H9 (cell line): ENCODE measurements around the gene TEX19. TPM values are rescaled to one million over a fixed set of nuclear protein-coding genes. Genes with fewer than 3 reads are reported as not detected.

ENCODE experiments used
- DNase-seq: peaks from one replicate; pipeline ENCODE4 v3.0.0-alpha.2; 2017
- H2AFZ ChIP-seq: one replicate; pipeline ENCODE4 v1.6.1; 2013; ENCODE audit warnings: mild to moderate bottlenecking, low read length, control low read depth, moderate library complexity
- H2AK5ac ChIP-seq: 2 replicates; pipeline ENCODE4 v1.6.1; 2013; ENCODE audit warnings: low read length, control low read depth, mixed read lengths; ENCODE audit not compliant: insufficient read length
- H2BK120ac ChIP-seq: one replicate; pipeline ENCODE4 v1.6.1; 2013; ENCODE audit warnings: low read depth, mild to moderate bottlenecking, low read length, control low read depth, inconsistent platforms; ENCODE audit not compliant: poor library complexity, severe bottlenecking
- H2BK12ac ChIP-seq: 2 replicates; pipeline ENCODE4 v1.6.1; 2013; ENCODE audit warnings: low read length, control low read depth, mixed read lengths, low read depth; ENCODE audit not compliant: insufficient read length
- H2BK15ac ChIP-seq: 2 replicates; pipeline ENCODE4 v1.6.1; 2013; ENCODE audit warnings: low read depth, low read length, control low read depth
- H2BK20ac ChIP-seq: one replicate; pipeline ENCODE4 v1.6.1; 2013; ENCODE audit warnings: low read depth, mild to moderate bottlenecking, low read length, control low read depth, inconsistent platforms; ENCODE audit not compliant: poor library complexity, severe bottlenecking
- H2BK5ac ChIP-seq: 2 replicates; pipeline ENCODE4 v1.6.1; 2013; ENCODE audit warnings: low read length, control low read depth, mixed read lengths; ENCODE audit not compliant: insufficient read length
- H3K14ac ChIP-seq: 2 replicates; pipeline ENCODE4 v1.6.1; 2013; ENCODE audit warnings: low read length, control low read depth; ENCODE audit not compliant: insufficient read depth
- H3K18ac ChIP-seq: 2 replicates; pipeline ENCODE4 v1.6.1; 2013; ENCODE audit warnings: low read depth, mild to moderate bottlenecking, mixed read lengths, low read length, control low read depth; ENCODE audit not compliant: insufficient read length
- H3K23ac ChIP-seq: 2 replicates; pipeline ENCODE4 v1.6.1; 2013; ENCODE audit warnings: low read length, control low read depth, mixed read lengths, low read depth; ENCODE audit not compliant: insufficient read length
- H3K23me2 ChIP-seq: 2 replicates; pipeline ENCODE4 v1.6.1; 2013; ENCODE audit warnings: low read depth, mild to moderate bottlenecking, mixed read lengths, low read length, control low read depth; ENCODE audit not compliant: insufficient read length, poor library complexity, severe bottlenecking
- H3K27ac ChIP-seq: 2 replicates; pipeline ENCODE4 v1.5.1; 2013; ENCODE audit warnings: low read length, control low read depth, mixed read lengths, low read depth; ENCODE audit not compliant: insufficient read length
- H3K27me3 ChIP-seq: 2 replicates; pipeline ENCODE4 v1.6.1; 2013; ENCODE audit warnings: low read length, control low read depth, inconsistent platforms; ENCODE audit not compliant: insufficient read depth
- H3K4ac ChIP-seq: 2 replicates; pipeline ENCODE4 v1.6.1; 2013; ENCODE audit warnings: low read depth, mild to moderate bottlenecking, control low read depth, inconsistent platforms, low read length, moderate library complexity
- H3K4me1 ChIP-seq: 2 replicates; pipeline ENCODE4 v1.6.1; 2013; ENCODE audit warnings: low read length, control low read depth, inconsistent platforms; ENCODE audit not compliant: insufficient read depth
- H3K4me2 ChIP-seq: 2 replicates; pipeline ENCODE4 v1.6.1; 2013; ENCODE audit warnings: low read length, control low read depth, mixed read lengths; ENCODE audit not compliant: insufficient read length, insufficient read depth
- H3K56ac ChIP-seq: 2 replicates; pipeline ENCODE4 v1.6.1; 2013; ENCODE audit warnings: low read depth, mild to moderate bottlenecking, mixed read lengths, low read length, control low read depth; ENCODE audit not compliant: insufficient read length
- H3K79me1 ChIP-seq: 2 replicates; pipeline ENCODE4 v1.6.1; 2013; ENCODE audit warnings: low read depth, mild to moderate bottlenecking, moderate library complexity, low read length, control low read depth, inconsistent platforms; ENCODE audit not compliant: insufficient read depth, poor library complexity, severe bottlenecking
- H3K79me2 ChIP-seq: 2 replicates; pipeline ENCODE4 v1.6.1; 2013; ENCODE audit warnings: low read length, control low read depth, inconsistent platforms; ENCODE audit not compliant: insufficient read depth
- H3K9ac ChIP-seq: 2 replicates; pipeline ENCODE4 v1.6.1; 2013; ENCODE audit warnings: low read length, control low read depth, mixed read lengths; ENCODE audit not compliant: insufficient read length; ENCODE audit errors: extremely low read depth
- H3K9me3 ChIP-seq: one replicate; pipeline ENCODE4 v1.6.1; 2013; ENCODE audit warnings: low read depth, low read length, inconsistent platforms; ENCODE audit not compliant: control insufficient read depth
- H3T11ph ChIP-seq: one replicate; pipeline ENCODE4 v1.6.1; 2013; ENCODE audit warnings: mild to moderate bottlenecking, low read length, control low read depth, inconsistent platforms
- H4K20me1 ChIP-seq: one replicate; pipeline ENCODE4 v1.6.1; 2013; ENCODE audit not compliant: control insufficient read depth, insufficient read length, insufficient read depth
- H4K5ac ChIP-seq: 2 replicates; pipeline ENCODE4 v1.6.1; 2013; ENCODE audit warnings: low read depth, mild to moderate bottlenecking, mixed read lengths, low read length, control low read depth; ENCODE audit not compliant: insufficient read length
- H4K8ac ChIP-seq: replicated peaks from 2 replicates; pipeline ENCODE4 v1.6.1; 2013; ENCODE audit warnings: low read length, control low read depth, mixed read lengths, low read depth; ENCODE audit not compliant: insufficient read length
- H4K91ac ChIP-seq: 2 replicates; pipeline ENCODE4 v1.6.1; 2013; ENCODE audit warnings: low read depth, mild to moderate bottlenecking, moderate library complexity, mixed read lengths, low read length, control low read depth; ENCODE audit not compliant: insufficient read length
- H3K27ac Mint-ChIP-seq, 3 experiments: 2 replicates in 2 of 3; 3 replicates in 1 of 3; pipeline ENCODE4 v1.8.0; 2020 to 2021; ENCODE audit warnings: mixed read lengths in 3 of 3, mild to moderate bottlenecking in 1 of 3, moderate library complexity in 1 of 3
- H3K27me3 Mint-ChIP-seq: 2 replicates; pipeline ENCODE4 v1.8.0; 2021; ENCODE audit warnings: low read depth, mild to moderate bottlenecking, moderate library complexity, mixed read lengths
- H3K36me3 Mint-ChIP-seq, 3 experiments: 2 replicates in 2 of 3; 3 replicates in 1 of 3; pipeline ENCODE4 v1.8.0; 2020 to 2021; ENCODE audit warnings: low read depth in 3 of 3, mixed read lengths in 3 of 3; ENCODE audit not compliant: insufficient read depth in 1 of 3
- H3K4me1 Mint-ChIP-seq, 2 experiments: 2 replicates each; pipeline ENCODE4 v1.8.0; 2020; ENCODE audit warnings: mixed read lengths in 2 of 2
- H3K4me3 Mint-ChIP-seq, 2 experiments: 2 replicates in 1 of 2; 3 replicates in 1 of 2; pipeline ENCODE4 v1.8.0; 2020 to 2021; ENCODE audit warnings: mild to moderate bottlenecking in 2 of 2, mixed read lengths in 2 of 2, moderate library complexity in 1 of 2
- H3K9me3 Mint-ChIP-seq, 2 experiments: 2 replicates in 1 of 2; 3 replicates in 1 of 2; pipeline ENCODE4 v1.8.0; 2020; ENCODE audit warnings: mild to moderate bottlenecking in 2 of 2, mixed read lengths in 2 of 2, moderate library complexity in 1 of 2
- WGBS: extraction: QIAGEN DNeasy Blood & Tissue Kit; methylation state at CpG from one replicate; pipeline ENCODE4 v1.1.7; 2013; ENCODE audit warnings: missing lambda C conversion rate, low lambda C conversion rate, mixed read lengths; ENCODE audit not compliant: insufficient read length; ENCODE audit errors: extremely low coverage; 5-methylcytosine and 5-hydroxymethylcytosine counted together
- total RNA-seq: library from RNA; stranded (reverse); gene quantifications from 2 replicates; pipeline ENCODE4 v1.2.1, GENCODE V29; 2021
- TF ChIP-seq, protein P1 (sequence below): fragments of 200-600 bp; sonication (generic); conservative IDR thresholded peaks from 3 replicates; pipeline ENCODE4 v1.8.0; 2021; ENCODE audit warnings: antibody characterized with exemption, mild to moderate bottlenecking

TEX19 gene
- total RNA-seq, 1 experiment from 2014 or later = 1.4 TPM

DNA sequence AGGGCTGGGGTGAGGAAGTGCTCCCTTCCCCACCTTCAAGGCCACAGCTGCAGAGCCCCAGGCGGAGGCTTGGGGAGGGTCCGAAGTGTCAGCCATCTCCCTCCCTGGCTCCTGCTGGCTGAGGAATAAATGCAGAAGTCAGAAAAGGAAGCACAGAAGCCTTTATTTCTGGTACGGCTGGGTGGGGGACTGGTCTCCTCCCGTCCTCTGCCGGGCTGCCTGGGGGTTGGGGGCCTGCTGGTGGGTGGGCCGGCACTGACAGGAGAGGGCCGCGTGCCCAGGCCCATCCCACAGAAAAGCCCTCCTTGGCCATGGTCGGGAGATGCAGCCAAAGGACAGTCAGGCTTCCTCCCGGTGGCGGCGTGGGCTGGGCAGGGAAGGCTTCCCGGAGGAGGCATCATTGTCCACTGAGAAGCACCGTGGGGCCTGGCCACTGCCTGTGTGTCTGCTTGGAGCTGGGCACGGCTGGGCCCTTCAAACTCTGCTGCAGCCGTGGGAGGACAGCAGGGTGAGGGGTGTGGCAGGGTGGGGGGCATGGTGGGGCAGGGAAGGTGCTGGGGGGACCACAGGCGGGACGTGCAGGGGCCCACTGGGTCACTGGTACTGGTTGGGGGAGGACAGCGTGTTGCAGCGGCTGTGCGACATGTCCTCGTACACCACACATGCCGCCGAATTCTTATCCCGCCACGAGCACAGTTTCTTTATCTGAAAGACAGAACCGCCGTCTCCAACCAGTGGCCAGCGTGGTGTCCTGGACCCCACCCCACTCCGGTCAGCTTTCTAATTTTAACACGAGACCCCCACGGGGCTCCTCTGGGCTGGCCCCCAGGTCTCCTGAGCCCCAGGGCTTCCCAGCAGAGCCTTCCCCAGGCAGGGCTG is 44.1 kb upstream of the TEX19 start:
- H3K4ac ChIP-seq = no peak overlapping the region
- no peak overlapping the region for H2AK5ac ChIP-seq
- no peak overlapping the region for H2BK120ac ChIP-seq
- H2BK5ac ChIP-seq = no peak overlapping the region
- no peak overlapping the region for H3T11ph ChIP-seq
- H3K14ac ChIP-seq = no peak overlapping the region
- H3K36me3 Mint-ChIP-seq = no peaks in the 10 kb centered on the region
- no peak overlapping the region for H4K8ac ChIP-seq
- H3K23me2 ChIP-seq = peaks cover 6% of the 10 kb centered on the region
- no peak overlapping the region for H2AFZ ChIP-seq
- no peaks in the 10 kb centered on the region for H3K9me3 Mint-ChIP-seq
- peaks cover 23% of the 10 kb centered on the region for H3K27me3 Mint-ChIP-seq
- no peak overlapping the region for H2BK12ac ChIP-seq
- no peak overlapping the region for H3K18ac ChIP-seq
- no peak overlapping the region for H3K9ac ChIP-seq
- no peak overlapping the region for H2BK15ac ChIP-seq
- WGBS = no CpG with 5 or more reads among the region's 32 CpGs
- H2BK20ac ChIP-seq = no peak overlapping the region
- H3K4me1 ChIP-seq = no peaks in the 10 kb centered on the region
- H3K79me2 ChIP-seq = no peaks in the 10 kb centered on the region
- TF ChIP-seq, protein P1, sequence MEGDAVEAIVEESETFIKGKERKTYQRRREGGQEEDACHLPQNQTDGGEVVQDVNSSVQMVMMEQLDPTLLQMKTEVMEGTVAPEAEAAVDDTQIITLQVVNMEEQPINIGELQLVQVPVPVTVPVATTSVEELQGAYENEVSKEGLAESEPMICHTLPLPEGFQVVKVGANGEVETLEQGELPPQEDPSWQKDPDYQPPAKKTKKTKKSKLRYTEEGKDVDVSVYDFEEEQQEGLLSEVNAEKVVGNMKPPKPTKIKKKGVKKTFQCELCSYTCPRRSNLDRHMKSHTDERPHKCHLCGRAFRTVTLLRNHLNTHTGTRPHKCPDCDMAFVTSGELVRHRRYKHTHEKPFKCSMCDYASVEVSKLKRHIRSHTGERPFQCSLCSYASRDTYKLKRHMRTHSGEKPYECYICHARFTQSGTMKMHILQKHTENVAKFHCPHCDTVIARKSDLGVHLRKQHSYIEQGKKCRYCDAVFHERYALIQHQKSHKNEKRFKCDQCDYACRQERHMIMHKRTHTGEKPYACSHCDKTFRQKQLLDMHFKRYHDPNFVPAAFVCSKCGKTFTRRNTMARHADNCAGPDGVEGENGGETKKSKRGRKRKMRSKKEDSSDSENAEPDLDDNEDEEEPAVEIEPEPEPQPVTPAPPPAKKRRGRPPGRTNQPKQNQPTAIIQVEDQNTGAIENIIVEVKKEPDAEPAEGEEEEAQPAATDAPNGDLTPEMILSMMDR = no peak
- H3K27ac Mint-ChIP-seq = no peak overlapping the region
- no peaks in the 10 kb centered on the region for H3K9me3 ChIP-seq
- peaks cover 6% of the 10 kb centered on the region for H4K20me1 ChIP-seq
- no peak overlapping the region for H3K27ac ChIP-seq
- H3K4me3 Mint-ChIP-seq = no peak overlapping the region; a peak in 1 of 5 replicates
- DNase-seq = no peak
- no peak overlapping the region for H4K91ac ChIP-seq
- peaks cover 2 to 13% of the 10 kb centered on the region in 2 experiments; a peak in 3 of 4 replicates for H3K4me1 Mint-ChIP-seq
- H3K4me2 ChIP-seq = no peak overlapping the region
- H3K27me3 ChIP-seq = no peaks in the 10 kb centered on the region
- no peak overlapping the region for H4K5ac ChIP-seq
- H3K56ac ChIP-seq = no peak overlapping the region
- H3K79me1 ChIP-seq = no peaks in the 10 kb centered on the region
- H3K23ac ChIP-seq = no peak overlapping the region
